Panc1 (cell line): ENCODE data around the gene PRMT3. TPM values are rescaled to one million over a fixed set of nuclear protein-coding genes. Genes with fewer than 3 reads are reported as not detected.

ENCODE experiments used
- ATAC-seq: fragments of 200-7000 bp; cut with Tn5 transposase; 2 replicates; pipeline ENCODE4 v1.9.1; 2020; ENCODE audit warnings: mild to moderate bottlenecking, moderate library complexity
- BruUV-seq: library from RNA; stranded (reverse); fragments of 400-500 nt; replicated peaks from 2 replicates; lab custom pipeline; 2021; lab: Mats Ljungman, UMichigan
- CTCF ChIA-PET: fragments of 300-600 bp; sonication (Branson Sonifier 250); formaldehyde crosslinking; loops from one replicate; lab custom pipeline; 2022; ENCODE audit warnings: antibody characterized with exemption; lab: Charles Lee
- POLR2A ChIA-PET: fragments of 300-600 bp; sonication (Branson Sonifier 250); formaldehyde crosslinking; loops from one replicate; lab custom pipeline; 2022; ENCODE audit warnings: antibody characterized with exemption; lab: Charles Lee
- DNase-seq: peaks from one replicate; pipeline ENCODE4 v3.0.0-alpha.2; 2010; ENCODE audit warnings: low read depth, low spot score
- H3K27ac ChIP-seq: 2 replicates; pipeline ENCODE4 v1.5.1; 2011; ENCODE audit warnings: mild to moderate bottlenecking, low read length, inconsistent platforms
- H3K27me3 ChIP-seq: fragments of 200-500 bp; sonication (Bioruptor generic); 2 replicates; pipeline ENCODE4 v1.6.0; 2014; ENCODE audit warnings: low read length, inconsistent platforms; ENCODE audit not compliant: control insufficient read depth, insufficient read depth
- H3K36me3 ChIP-seq: fragments of 200-500 bp; sonication (Bioruptor generic); 2 replicates; pipeline ENCODE4 v1.5.1; 2014; ENCODE audit warnings: inconsistent platforms, mild to moderate bottlenecking, low read length, moderate library complexity; ENCODE audit not compliant: control insufficient read depth, insufficient read depth
- H3K4me1 ChIP-seq: 2 replicates; pipeline ENCODE4 v1.5.1; 2011; ENCODE audit warnings: inconsistent platforms, mild to moderate bottlenecking, low read length, moderate library complexity; ENCODE audit not compliant: control insufficient read depth, insufficient read depth
- H3K4me3 ChIP-seq, 2 experiments: 2 replicates each; pipeline ENCODE4 v1.5.1; 2011 to 2012; ENCODE audit warnings: low read depth in 2 of 2, low read length in 2 of 2, mild to moderate bottlenecking in 2 of 2, inconsistent platforms in 1 of 2, moderate library complexity in 1 of 2
- H3K9me3 ChIP-seq: fragments of 200-500 bp; sonication (Bioruptor generic); 2 replicates; pipeline ENCODE4 v1.5.1; 2014; ENCODE audit warnings: low read depth, mild to moderate bottlenecking, inconsistent platforms, low read length, moderate library complexity; ENCODE audit not compliant: control insufficient read depth, insufficient read depth
- POLR2AphosphoS5 ChIP-seq: IDR thresholded peaks from 2 replicates; pipeline ENCODE4 v1.6.1; 2012; ENCODE audit warnings: mild to moderate bottlenecking, low read depth, low read length, moderate library complexity
- SIN3A ChIP-seq: IDR thresholded peaks from 2 replicates; pipeline ENCODE4 v1.6.1; 2012; ENCODE audit warnings: low read depth, mild to moderate bottlenecking, low read length, moderate library complexity, borderline replicate concordance; ENCODE audit not compliant: insufficient read depth
- TCF7L2 ChIP-seq: IDR thresholded peaks from 2 replicates; pipeline ENCODE4 v1.6.1; 2011; ENCODE audit warnings: mild to moderate bottlenecking, low read depth, low read length, inconsistent platforms
- in situ Hi-C: cut with HindIII; loops from 2 replicates; pipeline ENCODE4 v1.10.0; 2016; ENCODE audit warnings: low sequenced_read_pairs, low pct_unique_long_range_greater_than_20kb
- intact Hi-C: fragments of 100-400 bp; cut with micrococcal nuclease; formaldehyde crosslinking; loops from one replicate; pipeline ENCODE4 v1.10.0; 2022; ENCODE audit not compliant: unreplicated experiment
- total RNA-seq: library from RNA; stranded (reverse); gene quantifications from one replicate; pipeline ENCODE4 v1.2.1, GENCODE V29; 2021; ENCODE audit not compliant: unreplicated experiment
- TF ChIP-seq, protein P1 (sequence below): fragments of 450-650 bp; IDR thresholded peaks from 2 replicates; pipeline ENCODE4 v1.5.1; 2017; ENCODE audit warnings: mild to moderate bottlenecking
- TF ChIP-seq, protein P2 (sequence below), 2 experiments: IDR thresholded peaks; 2 replicates each; pipeline ENCODE4 v1.6.1; 2011 to 2012; ENCODE audit warnings: low read depth in 2 of 2, control low read depth in 1 of 2, low read length in 1 of 2, mild to moderate bottlenecking in 1 of 2, moderate library complexity in 1 of 2; ENCODE audit not compliant: insufficient read depth in 1 of 2

The PRMT3 gene
- total RNA-seq, 1 experiment from 2014 or later: 31.2 TPM

DNA sequence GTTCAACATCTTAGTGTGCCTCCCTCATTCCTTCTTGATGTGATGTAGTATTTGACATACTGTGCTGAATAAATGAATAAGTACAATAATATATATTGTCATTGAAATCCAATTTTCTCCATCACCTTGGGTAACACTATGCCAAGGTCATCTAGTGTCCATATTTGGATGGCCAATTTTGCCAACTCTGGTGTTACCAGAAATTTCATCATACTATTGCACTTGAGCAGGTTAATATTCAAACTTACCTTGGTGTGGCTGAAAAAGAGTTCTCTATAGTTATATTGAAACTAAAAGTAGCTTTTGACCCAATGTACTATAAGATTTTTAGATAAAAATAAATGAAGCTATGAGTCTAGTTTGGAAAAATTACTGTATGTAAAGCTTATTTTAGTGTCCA is 113.7 kb downstream of the PRMT3 start:
- in situ Hi-C loops: no loop called here
- TF ChIP-seq POLR2AphosphoS5 (no peak), TCF7L2 (no peak), SIN3A (no peak)
- TF ChIP-seq, protein P1, sequence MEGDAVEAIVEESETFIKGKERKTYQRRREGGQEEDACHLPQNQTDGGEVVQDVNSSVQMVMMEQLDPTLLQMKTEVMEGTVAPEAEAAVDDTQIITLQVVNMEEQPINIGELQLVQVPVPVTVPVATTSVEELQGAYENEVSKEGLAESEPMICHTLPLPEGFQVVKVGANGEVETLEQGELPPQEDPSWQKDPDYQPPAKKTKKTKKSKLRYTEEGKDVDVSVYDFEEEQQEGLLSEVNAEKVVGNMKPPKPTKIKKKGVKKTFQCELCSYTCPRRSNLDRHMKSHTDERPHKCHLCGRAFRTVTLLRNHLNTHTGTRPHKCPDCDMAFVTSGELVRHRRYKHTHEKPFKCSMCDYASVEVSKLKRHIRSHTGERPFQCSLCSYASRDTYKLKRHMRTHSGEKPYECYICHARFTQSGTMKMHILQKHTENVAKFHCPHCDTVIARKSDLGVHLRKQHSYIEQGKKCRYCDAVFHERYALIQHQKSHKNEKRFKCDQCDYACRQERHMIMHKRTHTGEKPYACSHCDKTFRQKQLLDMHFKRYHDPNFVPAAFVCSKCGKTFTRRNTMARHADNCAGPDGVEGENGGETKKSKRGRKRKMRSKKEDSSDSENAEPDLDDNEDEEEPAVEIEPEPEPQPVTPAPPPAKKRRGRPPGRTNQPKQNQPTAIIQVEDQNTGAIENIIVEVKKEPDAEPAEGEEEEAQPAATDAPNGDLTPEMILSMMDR: no peak
- TF ChIP-seq, protein P2, sequence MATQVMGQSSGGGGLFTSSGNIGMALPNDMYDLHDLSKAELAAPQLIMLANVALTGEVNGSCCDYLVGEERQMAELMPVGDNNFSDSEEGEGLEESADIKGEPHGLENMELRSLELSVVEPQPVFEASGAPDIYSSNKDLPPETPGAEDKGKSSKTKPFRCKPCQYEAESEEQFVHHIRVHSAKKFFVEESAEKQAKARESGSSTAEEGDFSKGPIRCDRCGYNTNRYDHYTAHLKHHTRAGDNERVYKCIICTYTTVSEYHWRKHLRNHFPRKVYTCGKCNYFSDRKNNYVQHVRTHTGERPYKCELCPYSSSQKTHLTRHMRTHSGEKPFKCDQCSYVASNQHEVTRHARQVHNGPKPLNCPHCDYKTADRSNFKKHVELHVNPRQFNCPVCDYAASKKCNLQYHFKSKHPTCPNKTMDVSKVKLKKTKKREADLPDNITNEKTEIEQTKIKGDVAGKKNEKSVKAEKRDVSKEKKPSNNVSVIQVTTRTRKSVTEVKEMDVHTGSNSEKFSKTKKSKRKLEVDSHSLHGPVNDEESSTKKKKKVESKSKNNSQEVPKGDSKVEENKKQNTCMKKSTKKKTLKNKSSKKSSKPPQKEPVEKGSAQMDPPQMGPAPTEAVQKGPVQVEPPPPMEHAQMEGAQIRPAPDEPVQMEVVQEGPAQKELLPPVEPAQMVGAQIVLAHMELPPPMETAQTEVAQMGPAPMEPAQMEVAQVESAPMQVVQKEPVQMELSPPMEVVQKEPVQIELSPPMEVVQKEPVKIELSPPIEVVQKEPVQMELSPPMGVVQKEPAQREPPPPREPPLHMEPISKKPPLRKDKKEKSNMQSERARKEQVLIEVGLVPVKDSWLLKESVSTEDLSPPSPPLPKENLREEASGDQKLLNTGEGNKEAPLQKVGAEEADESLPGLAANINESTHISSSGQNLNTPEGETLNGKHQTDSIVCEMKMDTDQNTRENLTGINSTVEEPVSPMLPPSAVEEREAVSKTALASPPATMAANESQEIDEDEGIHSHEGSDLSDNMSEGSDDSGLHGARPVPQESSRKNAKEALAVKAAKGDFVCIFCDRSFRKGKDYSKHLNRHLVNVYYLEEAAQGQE (IDR thresholded peaks at IDR 0.05; ENCODE audit: insufficient read depth in 1 of 2, low read depth in 2 of 2, low read length in 1 of 2): no peak
- Histone ChIP-seq H3K27me3 (no peaks in the 10 kb centered on the region), H3K4me1 (no peaks in the 10 kb centered on the region), H3K36me3 (peaks cover 2% of the 10 kb centered on the region; the same call in 1 of the 2 replicates), H3K4me3 (no peak overlapping the region), H3K27ac (no peak overlapping the region), H3K9me3 (no peaks in the 10 kb centered on the region)
- CTCF ChIA-PET: no interaction called here
- intact Hi-C loops: no loop called here
- ATAC-seq (no peak), DNase-seq (no peak)
- BruUV-seq: no TSS peak
- POLR2A ChIA-PET: no interaction called here

DNA sequence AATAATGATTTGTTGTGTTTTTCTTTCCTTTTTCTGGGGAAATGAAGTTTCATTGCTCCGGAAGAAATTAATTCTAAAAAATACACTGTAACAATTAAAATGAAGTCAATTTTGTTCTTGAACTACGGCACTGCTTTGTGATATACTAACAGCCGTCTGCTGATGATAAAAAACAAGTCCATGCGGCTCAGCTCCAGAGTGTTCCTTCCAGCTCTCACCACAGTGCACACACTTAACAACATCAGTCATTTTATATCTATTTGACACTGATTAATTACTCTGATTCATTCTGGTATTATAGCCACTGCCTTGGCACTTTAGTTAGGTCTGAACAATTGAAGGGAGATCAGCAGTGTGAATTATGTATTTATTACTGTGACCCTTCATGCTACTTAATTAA is 114.5 kb downstream of the PRMT3 start:
- TF ChIP-seq TCF7L2 (no peak), SIN3A (no peak), POLR2AphosphoS5 (no peak)
- TF ChIP-seq, protein P1: no peak
- TF ChIP-seq, protein P2 (IDR thresholded peaks at IDR 0.05; ENCODE audit: insufficient read depth in 1 of 2, low read depth in 2 of 2, low read length in 1 of 2): no peak
- ChIA-PET POLR2A (no interaction called here), CTCF (no interaction called here)
- Histone ChIP-seq H3K4me3 (no peak overlapping the region), H3K9me3 (no peaks in the 10 kb centered on the region), H3K27me3 (no peaks in the 10 kb centered on the region), H3K4me1 (no peaks in the 10 kb centered on the region), H3K27ac (no peak overlapping the region), H3K36me3 (no peaks in the 10 kb centered on the region; the same call in 1 of the 2 replicates)
- DNase-seq (no peak), ATAC-seq (no peak)
- BruUV-seq: no TSS peak
- intact Hi-C loops (no loop called here), in situ Hi-C loops (no loop called here)
